ENCODE measurements around the gene FNBP1. TPM values are rescaled to one million over a fixed set of nuclear protein-coding genes. Genes with fewer than 3 reads are reported as not detected.

Gene FNBP1
- total RNA-seq, 1 donor from 2014 or later: 20.5 TPM

DNA sequence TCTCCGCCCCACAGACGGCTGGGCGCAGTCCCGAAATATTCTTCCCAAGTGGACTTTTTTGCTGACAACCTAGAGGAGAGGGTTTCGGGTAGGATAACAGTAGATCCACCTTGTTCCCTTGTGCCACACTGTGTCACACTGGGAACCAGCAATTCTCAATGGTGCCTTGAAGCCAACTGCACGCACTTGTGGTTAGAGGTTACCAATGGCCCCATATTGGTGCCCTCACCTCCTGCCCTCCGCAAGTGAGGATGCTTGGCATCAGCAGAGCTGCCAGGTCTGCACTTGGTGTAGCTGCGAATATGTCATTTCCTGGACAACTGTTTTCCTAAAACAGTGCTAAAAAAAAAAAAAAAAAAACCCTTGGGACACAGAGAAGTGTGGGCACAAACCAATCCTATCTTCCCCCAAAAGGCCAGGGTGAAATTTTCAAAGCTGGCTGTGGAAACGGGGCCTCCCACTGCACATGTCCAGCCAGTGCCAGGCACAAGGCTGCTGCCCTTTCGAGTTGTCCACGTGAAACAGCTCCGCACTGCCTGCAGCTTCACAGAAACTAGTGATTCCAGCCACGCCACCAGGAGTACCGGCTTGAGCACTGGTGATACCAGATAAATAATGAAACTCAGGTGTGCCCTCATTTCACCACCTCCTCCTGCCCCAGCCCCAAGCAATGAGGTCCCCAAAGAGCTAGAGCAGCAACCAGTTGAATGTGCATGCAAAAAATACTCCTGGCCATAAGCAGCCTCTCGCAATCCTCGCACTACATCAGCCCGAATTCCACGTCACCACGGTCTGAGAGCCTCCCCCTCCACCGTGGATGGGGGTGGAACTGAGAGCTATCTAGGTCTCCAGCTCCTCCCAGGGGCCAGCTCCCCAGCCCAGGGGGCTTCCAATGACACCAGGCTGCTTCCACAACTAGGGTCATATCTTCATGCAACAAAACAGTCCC, 156.5 kb downstream of the FNBP1 start:
- peaks cover 8% of the 10 kb centered on the region for H3K36me3 ChIP-seq
- DNase-seq: no peak
- H3K4me1 ChIP-seq: peaks cover 57% of the 10 kb centered on the region
- no peaks in the 10 kb centered on the region for H3K9me3 ChIP-seq (replicated peaks)
- TF ChIP-seq, protein P1, sequence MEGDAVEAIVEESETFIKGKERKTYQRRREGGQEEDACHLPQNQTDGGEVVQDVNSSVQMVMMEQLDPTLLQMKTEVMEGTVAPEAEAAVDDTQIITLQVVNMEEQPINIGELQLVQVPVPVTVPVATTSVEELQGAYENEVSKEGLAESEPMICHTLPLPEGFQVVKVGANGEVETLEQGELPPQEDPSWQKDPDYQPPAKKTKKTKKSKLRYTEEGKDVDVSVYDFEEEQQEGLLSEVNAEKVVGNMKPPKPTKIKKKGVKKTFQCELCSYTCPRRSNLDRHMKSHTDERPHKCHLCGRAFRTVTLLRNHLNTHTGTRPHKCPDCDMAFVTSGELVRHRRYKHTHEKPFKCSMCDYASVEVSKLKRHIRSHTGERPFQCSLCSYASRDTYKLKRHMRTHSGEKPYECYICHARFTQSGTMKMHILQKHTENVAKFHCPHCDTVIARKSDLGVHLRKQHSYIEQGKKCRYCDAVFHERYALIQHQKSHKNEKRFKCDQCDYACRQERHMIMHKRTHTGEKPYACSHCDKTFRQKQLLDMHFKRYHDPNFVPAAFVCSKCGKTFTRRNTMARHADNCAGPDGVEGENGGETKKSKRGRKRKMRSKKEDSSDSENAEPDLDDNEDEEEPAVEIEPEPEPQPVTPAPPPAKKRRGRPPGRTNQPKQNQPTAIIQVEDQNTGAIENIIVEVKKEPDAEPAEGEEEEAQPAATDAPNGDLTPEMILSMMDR (IDR thresholded peaks at IDR 0.05; ENCODE audit: borderline replicate concordance): no peak
- peak overlapping the region; percentile 66 for H3K4me3 ChIP-seq
- H3K27me3 ChIP-seq (ENCODE audit: low read depth): no peaks in the 10 kb centered on the region
- H3K27ac ChIP-seq (replicated peaks): peak overlapping the region; percentile 92
- intact Hi-C loops (cut with micrococcal nuclease): loop anchor here (10.0 kb wide), 1 partner anchor 348 kb away; no protein-coding TSS in a partner anchor

DNA sequence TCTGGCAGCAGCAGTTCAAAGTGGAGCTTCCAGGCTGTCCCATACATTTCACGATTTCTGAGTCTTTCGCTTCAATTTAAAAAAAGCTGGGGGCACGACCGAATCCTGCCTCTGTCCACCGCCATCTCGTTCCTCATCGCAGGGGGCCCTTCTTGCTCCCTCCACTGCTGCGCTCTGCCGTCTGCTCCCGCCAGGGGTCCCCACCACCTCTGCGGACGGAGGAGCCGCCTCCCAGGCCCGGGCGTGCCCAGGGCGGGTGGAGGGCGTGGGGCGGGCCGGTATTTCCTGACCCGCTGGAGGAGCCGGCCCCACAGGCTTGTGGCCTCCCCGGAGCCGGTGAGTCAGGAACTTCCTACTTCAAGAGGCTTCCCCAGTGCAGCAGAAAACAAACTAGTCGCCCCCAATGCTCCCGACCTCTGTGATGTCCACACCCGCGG, 157.3 kb downstream of the FNBP1 start:
- intact Hi-C loops (cut with micrococcal nuclease): loop anchor here (10.0 kb wide), 1 partner anchor 349 kb away; no protein-coding TSS in a partner anchor
- DNase-seq: peak; percentile 93
- Histone ChIP-seq H3K36me3 (peaks cover 8% of the 10 kb centered on the region), H3K27me3 (ENCODE audit: low read depth) (no peaks in the 10 kb centered on the region), H3K9me3 (replicated peaks) (no peaks in the 10 kb centered on the region), H3K4me3 (peak overlapping the region; percentile 66), H3K27ac (replicated peaks) (peak overlapping the region; percentile 92), H3K4me1 (peaks cover 57% of the 10 kb centered on the region)
- TF ChIP-seq, protein P1 (IDR thresholded peaks at IDR 0.05; ENCODE audit: borderline replicate concordance): peak; percentile 97

DNA sequence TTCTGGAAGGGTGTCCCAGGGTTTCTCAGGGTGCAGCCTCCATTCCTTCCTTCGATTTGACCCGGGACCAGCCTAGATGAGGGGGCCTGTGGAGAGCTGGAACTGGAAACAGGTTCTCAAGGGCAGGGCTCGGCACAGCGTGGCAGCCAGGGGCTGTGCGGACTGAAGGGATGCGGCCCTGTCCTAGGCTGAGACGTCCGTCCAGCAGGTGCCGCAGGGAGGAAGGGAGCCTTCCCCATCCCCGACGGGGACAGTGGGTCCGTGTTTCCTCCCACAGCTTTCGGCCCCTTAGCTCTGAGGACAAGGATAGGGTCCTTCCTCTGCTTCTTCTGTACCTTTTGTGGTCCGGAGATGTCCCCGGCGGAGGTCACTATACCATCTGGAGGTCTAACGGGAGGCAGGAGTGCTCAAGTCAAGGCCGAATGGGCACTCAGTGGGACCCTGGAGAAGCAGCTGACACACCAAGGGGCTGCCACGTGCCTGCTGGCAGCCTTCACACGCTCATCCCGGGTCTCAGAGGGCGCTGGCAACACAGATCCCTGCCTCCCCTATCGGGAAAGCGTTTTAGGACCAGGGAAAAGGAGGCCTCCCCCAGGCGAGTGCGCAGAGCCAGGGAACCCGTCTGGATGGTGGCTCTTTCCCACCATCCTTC, 157.8 kb downstream of the FNBP1 start:
- Histone ChIP-seq H3K4me1 (peaks cover 57% of the 10 kb centered on the region), H3K27me3 (ENCODE audit: low read depth) (no peaks in the 10 kb centered on the region), H3K36me3 (peaks cover 8% of the 10 kb centered on the region), H3K9me3 (replicated peaks) (no peaks in the 10 kb centered on the region), H3K27ac (replicated peaks) (peak overlapping the region; percentile 92), H3K4me3 (peak overlapping the region; percentile 66)
- intact Hi-C loops (cut with micrococcal nuclease): loop anchor here (10.0 kb wide), 1 partner anchor 350 kb away; no protein-coding TSS in a partner anchor
- no peak for DNase-seq
- TF ChIP-seq, protein P1 (IDR thresholded peaks at IDR 0.05; ENCODE audit: borderline replicate concordance): no peak

DNA sequence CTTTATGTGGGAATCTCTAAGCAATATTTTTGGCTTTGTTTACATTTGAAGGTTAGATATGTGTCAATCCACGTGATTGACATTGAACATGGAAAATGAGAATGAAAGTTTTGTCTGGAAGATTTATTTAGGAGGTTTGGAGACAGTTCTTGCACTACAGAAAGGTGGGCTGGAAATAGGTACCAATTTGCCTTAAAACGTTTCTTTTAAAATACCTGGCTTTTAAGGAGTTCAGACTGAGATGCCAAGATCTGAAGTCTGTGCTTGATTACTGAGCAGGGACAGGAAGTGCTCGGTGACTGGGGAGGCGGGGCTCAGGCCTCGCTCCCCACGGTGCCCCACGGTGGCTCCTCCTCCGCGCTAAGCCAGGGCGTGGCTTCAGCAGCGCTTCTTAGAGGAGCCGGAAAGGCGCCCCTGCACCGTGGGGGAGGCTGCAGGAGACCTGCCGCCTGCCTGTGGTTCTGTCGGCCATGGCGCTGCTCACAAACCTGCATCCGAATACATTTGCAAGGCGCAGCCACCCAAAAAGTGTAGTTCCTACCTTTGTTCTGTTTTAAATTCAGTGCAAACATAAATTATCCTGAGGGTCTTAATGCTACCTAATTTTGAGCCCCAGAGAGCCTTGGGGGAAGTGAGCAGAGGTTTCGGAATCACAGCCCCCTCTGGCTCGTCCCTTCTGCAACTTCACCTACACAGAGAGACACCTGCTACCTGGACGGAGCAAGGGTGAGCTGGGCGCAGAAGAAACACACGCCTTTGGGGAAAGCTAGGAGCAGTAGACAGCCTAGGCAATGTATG, 158.6 kb downstream of the FNBP1 start:
- Histone ChIP-seq H3K4me3 (peak overlapping the region; percentile 66), H3K36me3 (peaks cover 1% of the 10 kb centered on the region), H3K27ac (replicated peaks) (peak overlapping the region; percentile 92), H3K9me3 (replicated peaks) (no peaks in the 10 kb centered on the region), H3K4me1 (peaks cover 55% of the 10 kb centered on the region), H3K27me3 (ENCODE audit: low read depth) (no peaks in the 10 kb centered on the region)
- TF ChIP-seq, protein P1 (IDR thresholded peaks at IDR 0.05; ENCODE audit: borderline replicate concordance): no peak
- peak; percentile 90 for DNase-seq
- intact Hi-C loops (cut with micrococcal nuclease): loop anchor here (10.0 kb wide), 1 partner anchor 350 kb away; no protein-coding TSS in a partner anchor
